Naive B cell (primary cell): Measurements from ENCODE around the gene MTHFD1L. TPM values are rescaled to one million over a fixed set of nuclear protein-coding genes. Genes with fewer than 3 reads are reported as not detected.

Experiments used
- ATAC-seq, 2 donors: fragments of 150-1000 bp; cut with Tn5 transposase; 2 replicates each; pipeline ENCODE4 v1.10.0; 2021; ENCODE audit warnings: low read depth in 2 of 2, mild to moderate bottlenecking in 2 of 2, moderate library complexity in 2 of 2
- DNase-seq: peaks from one replicate; pipeline ENCODE4 v3.0.0; 2022
- H3K27ac Mint-ChIP-seq, 6 donors: one replicate each; pipeline ENCODE4 v1.8.0; 2020 to 2022; ENCODE audit warnings: mild to moderate bottlenecking in 6 of 6, mixed read lengths in 6 of 6, moderate library complexity in 5 of 6, inconsistent platforms in 2 of 6
- H3K27me3 Mint-ChIP-seq, 3 donors: one replicate each; pipeline ENCODE4 v1.8.0; 2021 to 2022; ENCODE audit warnings: mixed read lengths in 3 of 3, mild to moderate bottlenecking in 1 of 3
- H3K36me3 Mint-ChIP-seq, 2 donors: one replicate each; pipeline ENCODE4 v1.8.0; 2020 to 2022; ENCODE audit warnings: mixed read lengths in 2 of 2, inconsistent platforms in 1 of 2, mild to moderate bottlenecking in 1 of 2
- H3K4me1 Mint-ChIP-seq, 3 donors: one replicate each; pipeline ENCODE4 v1.8.0; 2020 to 2022; ENCODE audit warnings: mixed read lengths in 3 of 3, inconsistent platforms in 1 of 3, mild to moderate bottlenecking in 1 of 3, moderate library complexity in 1 of 3
- H3K4me3 Mint-ChIP-seq, 8 donors: one replicate each; pipeline ENCODE4 v1.8.0; 2020 to 2022; ENCODE audit warnings: mild to moderate bottlenecking in 8 of 8, mixed read lengths in 8 of 8, moderate library complexity in 8 of 8, inconsistent platforms in 2 of 8
- H3K9me3 Mint-ChIP-seq, 7 donors: one replicate each; pipeline ENCODE4 v1.8.0; 2020 to 2022; ENCODE audit warnings: mixed read lengths in 7 of 7, mild to moderate bottlenecking in 5 of 7, inconsistent platforms in 2 of 7, moderate library complexity in 1 of 7
- polyA plus RNA-seq, 6 donors: library from polyadenylated mRNA; unstranded; fragments of 300-500 nt; fragmentation: Illumina TruSeq; gene quantifications; one replicate each; pipeline ENCODE4 v1.2.3, GENCODE V29; 2021; ENCODE audit warnings: low read depth in 6 of 6

MTHFD1L gene
- polyA plus RNA-seq, 6 donors from 2014 or later: 0.45 to 2.5 (median 1.5) TPM

GRCh38 chr6:151063352-151063751, 197.8 kb downstream of the MTHFD1L start:
- H3K27me3 Mint-ChIP-seq: no peaks in the 10 kb centered on the region
- DNase-seq (no peak), ATAC-seq (no peak)
- no peaks in the 10 kb centered on the region for H3K4me1 Mint-ChIP-seq
- H3K4me3 Mint-ChIP-seq: no peak overlapping the region
- H3K27ac Mint-ChIP-seq: peak overlapping the region in 1 of 6 donors; percentile 58
- H3K36me3 Mint-ChIP-seq: peaks cover 5 to 8% of the 10 kb centered on the region in 2 donors
- no peaks in the 10 kb centered on the region for H3K9me3 Mint-ChIP-seq

- Mint-ChIP-seq H3K4me1 (no peaks in the 10 kb centered on the region), H3K27ac (no peak overlapping the region), H3K9me3 (no peaks in the 10 kb centered on the region), H3K4me3 (no peak overlapping the region), H3K27me3 (no peaks in the 10 kb centered on the region), H3K36me3 (peaks cover 5 to 8% of the 10 kb centered on the region in 2 donors)
- DNase-seq: no peak
- no peak for ATAC-seq
Measured at GRCh38 chr6:151063842-151064647, 198.5 kb downstream of the MTHFD1L start.

- no peak for DNase-seq
- no peaks in the 10 kb centered on the region for H3K27me3 Mint-ChIP-seq
- H3K4me3 Mint-ChIP-seq: no peak overlapping the region
Measured at GRCh38 chr6:151065027-151065815, 199.7 kb downstream of the MTHFD1L start.

GRCh38 chr6:151067684-151068596, 202.4 kb downstream of the MTHFD1L start:
- no peak overlapping the region for H3K4me3 Mint-ChIP-seq
- H3K9me3 Mint-ChIP-seq: peaks cover 0 to 3% (median 0%) of the 10 kb centered on the region in 7 donors
- no peaks in the 10 kb centered on the region for H3K27me3 Mint-ChIP-seq
- peaks cover 11 to 28% of the 10 kb centered on the region in 2 donors for H3K36me3 Mint-ChIP-seq
- H3K4me1 Mint-ChIP-seq: peaks cover 3 to 7% (median 6%) of the 10 kb centered on the region in 3 donors
- no peak for DNase-seq
- no peak overlapping the region for H3K27ac Mint-ChIP-seq
- ATAC-seq: no peak

More at GRCh38 chr6:151065027-151065815, 199.7 kb downstream of the MTHFD1L start:
- H3K27ac Mint-ChIP-seq: peak overlapping the region in 1 of 6 donors; percentile 21
- H3K9me3 Mint-ChIP-seq: no peaks in the 10 kb centered on the region
- H3K36me3 Mint-ChIP-seq: peaks cover 11 to 12% of the 10 kb centered on the region in 2 donors
- no peak for ATAC-seq
- no peaks in the 10 kb centered on the region for H3K4me1 Mint-ChIP-seq

- H3K27ac Mint-ChIP-seq: no peak overlapping the region
- H3K9me3 Mint-ChIP-seq: peaks cover 0 to 6% (median 3%) of the 10 kb centered on the region in 7 donors
- no peak for ATAC-seq
- H3K27me3 Mint-ChIP-seq: no peaks in the 10 kb centered on the region
- no peak overlapping the region for H3K4me3 Mint-ChIP-seq
- DNase-seq: no peak
- H3K4me1 Mint-ChIP-seq: peaks cover 10 to 16% (median 14%) of the 10 kb centered on the region in 3 donors
- H3K36me3 Mint-ChIP-seq: peaks cover 11 to 37% of the 10 kb centered on the region in 2 donors
Measured at GRCh38 chr6:151068761-151069312, 203.3 kb downstream of the MTHFD1L start.

GRCh38 chr6:151069641-151070040, 204.1 kb downstream of the MTHFD1L start:
- peaks cover 10 to 17% (median 14%) of the 10 kb centered on the region in 3 donors for H3K4me1 Mint-ChIP-seq
- no peak overlapping the region for H3K27ac Mint-ChIP-seq
- DNase-seq (no peak), ATAC-seq (no peak)
- no peaks in the 10 kb centered on the region for H3K27me3 Mint-ChIP-seq
- peaks cover 12 to 40% of the 10 kb centered on the region in 2 donors for H3K36me3 Mint-ChIP-seq
- H3K9me3 Mint-ChIP-seq: peaks cover 0 to 10% (median 6%) of the 10 kb centered on the region in 7 donors
- no peak overlapping the region for H3K4me3 Mint-ChIP-seq

GRCh38 chr6:151070631-151071051, 205.1 kb downstream of the MTHFD1L start:
- no peak overlapping the region for H3K4me3 Mint-ChIP-seq
- no peak for ATAC-seq

GRCh38 chr6:151071295-151071694, 205.8 kb downstream of the MTHFD1L start:
- H3K27me3 Mint-ChIP-seq: no peaks in the 10 kb centered on the region
- H3K4me3 Mint-ChIP-seq: no peak overlapping the region
- no peak for ATAC-seq
- peaks cover 0 to 22% (median 11%) of the 10 kb centered on the region in 7 donors for H3K9me3 Mint-ChIP-seq
- no peak for DNase-seq
- H3K27ac Mint-ChIP-seq: no peak overlapping the region
- H3K4me1 Mint-ChIP-seq: peaks cover 10 to 17% (median 14%) of the 10 kb centered on the region in 3 donors
- H3K36me3 Mint-ChIP-seq: peaks cover 16 to 45% of the 10 kb centered on the region in 2 donors

More at GRCh38 chr6:151070631-151071051, 205.1 kb downstream of the MTHFD1L start:
- Mint-ChIP-seq H3K4me1 (peaks cover 10 to 17% (median 14%) of the 10 kb centered on the region in 3 donors), H3K36me3 (peaks cover 16 to 44% of the 10 kb centered on the region in 2 donors), H3K27ac (no peak overlapping the region), H3K27me3 (no peaks in the 10 kb centered on the region), H3K9me3 (peaks cover 0 to 18% (median 11%) of the 10 kb centered on the region in 7 donors)
- DNase-seq: no peak

- Mint-ChIP-seq H3K27me3 (no peaks in the 10 kb centered on the region), H3K36me3 (peaks cover 17 to 45% of the 10 kb centered on the region in 2 donors), H3K4me1 (peaks cover 10 to 17% (median 14%) of the 10 kb centered on the region in 3 donors), H3K4me3 (peak overlapping the region in 1 of 8 donors; percentile 12), H3K27ac (peak overlapping the region in 2 of 6 donors; percentile 10 to 87), H3K9me3 (peaks cover 0 to 26% (median 19%) of the 10 kb centered on the region in 7 donors)
- DNase-seq (no peak), ATAC-seq (no peak)
Measured at GRCh38 chr6:151073146-151073545, 207.6 kb downstream of the MTHFD1L start.

GRCh38 chr6:151073701-151074100, 208.2 kb downstream of the MTHFD1L start:
- no peak for ATAC-seq
- Mint-ChIP-seq H3K36me3 (peaks cover 17 to 47% of the 10 kb centered on the region in 2 donors), H3K27ac (peak overlapping the region in 1 of 6 donors; percentile 40), H3K27me3 (no peaks in the 10 kb centered on the region), H3K9me3 (peaks cover 0 to 26% (median 19%) of the 10 kb centered on the region in 7 donors), H3K4me1 (peaks cover 10 to 17% (median 14%) of the 10 kb centered on the region in 3 donors), H3K4me3 (no peak overlapping the region)
- DNase-seq: no peak

- H3K27me3 Mint-ChIP-seq: no peaks in the 10 kb centered on the region
- peaks cover 10 to 51% of the 10 kb centered on the region in 2 donors for H3K36me3 Mint-ChIP-seq
- no peak for DNase-seq
- H3K4me1 Mint-ChIP-seq: peaks cover 10 to 17% (median 14%) of the 10 kb centered on the region in 3 donors
- H3K27ac Mint-ChIP-seq: no peak overlapping the region
- no peak overlapping the region for H3K4me3 Mint-ChIP-seq
- ATAC-seq: no peak
- H3K9me3 Mint-ChIP-seq: peaks cover 0 to 26% (median 19%) of the 10 kb centered on the region in 7 donors
Measured at GRCh38 chr6:151075005-151075404, 209.5 kb downstream of the MTHFD1L start.

- peaks cover 10 to 17% (median 14%) of the 10 kb centered on the region in 3 donors for H3K4me1 Mint-ChIP-seq
- H3K36me3 Mint-ChIP-seq: peaks cover 10 to 46% of the 10 kb centered on the region in 2 donors
- ATAC-seq (no peak), DNase-seq (no peak)
- no peak overlapping the region for H3K4me3 Mint-ChIP-seq
- peaks cover 0 to 26% (median 19%) of the 10 kb centered on the region in 7 donors for H3K9me3 Mint-ChIP-seq
- H3K27me3 Mint-ChIP-seq: no peaks in the 10 kb centered on the region
- no peak overlapping the region for H3K27ac Mint-ChIP-seq
Measured at GRCh38 chr6:151075527-151075926, 210.0 kb downstream of the MTHFD1L start.
